Measurements from ENCODE around the gene ZIC5.

The ZIC5 gene

GRCh38 chr13:99988529-99989275 is 17.1 kb upstream of the ZIC5 start:
- Histone ChIP-seq H3K4me2 (ENCODE audit: low read depth, low read length, poor library complexity, severe bottlenecking) (no peak overlapping the region), H2AFZ (ENCODE audit: low read depth, low read length, severe bottlenecking) (no peak overlapping the region), H3K36me3 (ENCODE audit: low read length) (no peaks in the 10 kb centered on the region), H3K79me2 (ENCODE audit: insufficient read depth, low read length) (no peaks in the 10 kb centered on the region), H3K9me2 (replicated peaks; ENCODE audit: insufficient read depth, low read length) (no peaks in the 10 kb centered on the region), H3K9me3 (ENCODE audit: insufficient read depth, low read length) (no peaks in the 10 kb centered on the region), H3F3A (ENCODE audit: insufficient read depth) (no peaks in the 10 kb centered on the region), H3K27me3 (ENCODE audit: low read length) (no peaks in the 10 kb centered on the region), H4K20me1 (ENCODE audit: low read depth, low read length) (no peaks in the 10 kb centered on the region), H3K9ac (ENCODE audit: low read length) (no peak overlapping the region), H3K27ac (ENCODE audit: low read depth, low read length) (no peak overlapping the region), H3K4me3 (ENCODE audit: insufficient read depth, low read length, poor library complexity, severe bottlenecking) (no peak overlapping the region)
- TF ChIP-seq, protein P1, sequence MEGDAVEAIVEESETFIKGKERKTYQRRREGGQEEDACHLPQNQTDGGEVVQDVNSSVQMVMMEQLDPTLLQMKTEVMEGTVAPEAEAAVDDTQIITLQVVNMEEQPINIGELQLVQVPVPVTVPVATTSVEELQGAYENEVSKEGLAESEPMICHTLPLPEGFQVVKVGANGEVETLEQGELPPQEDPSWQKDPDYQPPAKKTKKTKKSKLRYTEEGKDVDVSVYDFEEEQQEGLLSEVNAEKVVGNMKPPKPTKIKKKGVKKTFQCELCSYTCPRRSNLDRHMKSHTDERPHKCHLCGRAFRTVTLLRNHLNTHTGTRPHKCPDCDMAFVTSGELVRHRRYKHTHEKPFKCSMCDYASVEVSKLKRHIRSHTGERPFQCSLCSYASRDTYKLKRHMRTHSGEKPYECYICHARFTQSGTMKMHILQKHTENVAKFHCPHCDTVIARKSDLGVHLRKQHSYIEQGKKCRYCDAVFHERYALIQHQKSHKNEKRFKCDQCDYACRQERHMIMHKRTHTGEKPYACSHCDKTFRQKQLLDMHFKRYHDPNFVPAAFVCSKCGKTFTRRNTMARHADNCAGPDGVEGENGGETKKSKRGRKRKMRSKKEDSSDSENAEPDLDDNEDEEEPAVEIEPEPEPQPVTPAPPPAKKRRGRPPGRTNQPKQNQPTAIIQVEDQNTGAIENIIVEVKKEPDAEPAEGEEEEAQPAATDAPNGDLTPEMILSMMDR (IDR thresholded peaks at IDR 0.05; ENCODE audit: insufficient read depth, low read length, poor library complexity, severe bottlenecking): no peak
- no peak for TF ChIP-seq EZH2phosphoT487 (conservative IDR thresholded peaks at IDR 0.05; ENCODE audit: low read length)

GRCh38 chr13:99987154-99988019 is 15.8 kb upstream of the ZIC5 start:
- Histone ChIP-seq H3F3A (ENCODE audit: insufficient read depth) (no peaks in the 10 kb centered on the region), H3K4me3 (ENCODE audit: insufficient read depth, low read length, poor library complexity, severe bottlenecking) (no peak overlapping the region), H3K79me2 (ENCODE audit: insufficient read depth, low read length) (no peaks in the 10 kb centered on the region), H3K36me3 (ENCODE audit: low read length) (no peaks in the 10 kb centered on the region), H3K9me2 (replicated peaks; ENCODE audit: insufficient read depth, low read length) (no peaks in the 10 kb centered on the region), H3K9me3 (ENCODE audit: insufficient read depth, low read length) (no peaks in the 10 kb centered on the region), H3K27me3 (ENCODE audit: low read length) (no peaks in the 10 kb centered on the region), H4K20me1 (ENCODE audit: low read depth, low read length) (no peaks in the 10 kb centered on the region), H3K4me2 (ENCODE audit: low read depth, low read length, poor library complexity, severe bottlenecking) (no peak overlapping the region), H3K27ac (ENCODE audit: low read depth, low read length) (no peak overlapping the region), H2AFZ (ENCODE audit: low read depth, low read length, severe bottlenecking) (no peak overlapping the region), H3K9ac (ENCODE audit: low read length) (no peak overlapping the region)
- TF ChIP-seq, protein P1 (IDR thresholded peaks at IDR 0.05; ENCODE audit: insufficient read depth, low read length, poor library complexity, severe bottlenecking): no peak
- TF ChIP-seq EZH2phosphoT487 (conservative IDR thresholded peaks at IDR 0.05; ENCODE audit: low read length): no peak

- Histone ChIP-seq H3K9ac (ENCODE audit: low read length) (no peak overlapping the region), H3K36me3 (ENCODE audit: low read length) (no peaks in the 10 kb centered on the region), H3K27me3 (ENCODE audit: low read length) (no peaks in the 10 kb centered on the region), H3K4me3 (ENCODE audit: insufficient read depth, low read length, poor library complexity, severe bottlenecking) (no peak overlapping the region), H3K4me2 (ENCODE audit: low read depth, low read length, poor library complexity, severe bottlenecking) (no peak overlapping the region), H3K27ac (ENCODE audit: low read depth, low read length) (no peak overlapping the region), H3K9me3 (ENCODE audit: insufficient read depth, low read length) (no peaks in the 10 kb centered on the region), H4K20me1 (ENCODE audit: low read depth, low read length) (no peaks in the 10 kb centered on the region), H3K9me2 (replicated peaks; ENCODE audit: insufficient read depth, low read length) (no peaks in the 10 kb centered on the region), H3K79me2 (ENCODE audit: insufficient read depth, low read length) (no peaks in the 10 kb centered on the region), H3F3A (ENCODE audit: insufficient read depth) (no peaks in the 10 kb centered on the region), H2AFZ (ENCODE audit: low read depth, low read length, severe bottlenecking) (no peak overlapping the region)
- TF ChIP-seq, protein P1 (IDR thresholded peaks at IDR 0.05; ENCODE audit: insufficient read depth, low read length, poor library complexity, severe bottlenecking): no peak
- TF ChIP-seq EZH2phosphoT487 (conservative IDR thresholded peaks at IDR 0.05; ENCODE audit: low read length): no peak
Measured at GRCh38 chr13:99986741-99987140, 15.2 kb upstream of the ZIC5 start.
